AG09309 (cell line): ENCODE results near the gene LINGO1.

Experiments used
- DNase-seq: peaks from one replicate; pipeline ENCODE4 v3.0.0-alpha.2; 2010; ENCODE audit warnings: low read depth
- H3K4me3 ChIP-seq: 2 replicates; pipeline ENCODE4 v1.5.1; 2011; ENCODE audit warnings: mild to moderate bottlenecking, low read depth, low read length, moderate library complexity; ENCODE audit not compliant: control insufficient read depth
- TF ChIP-seq, protein P1 (sequence below): IDR thresholded peaks from 2 replicates; pipeline ENCODE4 v1.5.1; 2011; ENCODE audit warnings: mild to moderate bottlenecking, low read depth, low read length, inconsistent platforms; ENCODE audit not compliant: insufficient read depth, control insufficient read depth; ENCODE audit errors: missing control alignments

LINGO1 gene

DNA sequence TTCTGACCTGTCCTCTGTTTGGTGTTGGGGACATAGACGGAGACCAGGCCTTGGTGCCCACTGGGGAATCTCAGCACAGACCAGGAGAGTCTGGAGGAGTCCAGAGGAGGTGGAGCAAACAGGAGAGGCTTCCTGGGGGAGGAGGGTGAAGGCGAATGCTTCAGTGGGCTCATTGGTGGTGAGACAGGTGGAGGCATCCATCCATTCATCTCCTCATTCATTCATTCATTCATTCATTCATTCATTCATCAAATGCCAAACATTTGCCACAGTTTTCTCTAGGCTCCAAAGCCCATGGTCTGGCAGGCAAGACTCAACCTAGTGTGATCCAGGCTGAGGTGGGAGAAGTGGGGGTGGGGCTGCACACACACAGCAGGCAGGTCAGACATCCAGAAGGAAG lies 7.9 kb upstream of the LINGO1 start:
- no peak for DNase-seq
- no peak overlapping the region for H3K4me3 ChIP-seq
- TF ChIP-seq, protein P1, sequence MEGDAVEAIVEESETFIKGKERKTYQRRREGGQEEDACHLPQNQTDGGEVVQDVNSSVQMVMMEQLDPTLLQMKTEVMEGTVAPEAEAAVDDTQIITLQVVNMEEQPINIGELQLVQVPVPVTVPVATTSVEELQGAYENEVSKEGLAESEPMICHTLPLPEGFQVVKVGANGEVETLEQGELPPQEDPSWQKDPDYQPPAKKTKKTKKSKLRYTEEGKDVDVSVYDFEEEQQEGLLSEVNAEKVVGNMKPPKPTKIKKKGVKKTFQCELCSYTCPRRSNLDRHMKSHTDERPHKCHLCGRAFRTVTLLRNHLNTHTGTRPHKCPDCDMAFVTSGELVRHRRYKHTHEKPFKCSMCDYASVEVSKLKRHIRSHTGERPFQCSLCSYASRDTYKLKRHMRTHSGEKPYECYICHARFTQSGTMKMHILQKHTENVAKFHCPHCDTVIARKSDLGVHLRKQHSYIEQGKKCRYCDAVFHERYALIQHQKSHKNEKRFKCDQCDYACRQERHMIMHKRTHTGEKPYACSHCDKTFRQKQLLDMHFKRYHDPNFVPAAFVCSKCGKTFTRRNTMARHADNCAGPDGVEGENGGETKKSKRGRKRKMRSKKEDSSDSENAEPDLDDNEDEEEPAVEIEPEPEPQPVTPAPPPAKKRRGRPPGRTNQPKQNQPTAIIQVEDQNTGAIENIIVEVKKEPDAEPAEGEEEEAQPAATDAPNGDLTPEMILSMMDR = no peak

DNA sequence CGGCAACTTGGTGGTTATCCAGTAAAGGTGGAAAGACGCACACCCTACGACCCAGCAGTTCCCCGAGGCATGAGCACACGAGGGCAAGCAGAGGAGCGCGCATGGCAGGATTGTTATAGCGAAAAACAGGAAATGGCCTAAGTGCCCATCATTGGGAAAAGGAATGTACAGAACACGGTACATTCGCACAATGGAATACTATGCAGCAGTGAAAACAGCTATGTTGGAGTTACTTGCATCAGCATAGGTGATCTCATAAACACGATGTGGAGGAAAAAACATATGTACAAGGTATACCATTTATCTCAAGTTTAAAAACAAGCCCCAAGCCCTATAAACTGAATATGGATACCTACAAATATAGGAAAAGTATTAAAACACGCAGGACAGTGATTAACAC lies 6.7 kb upstream of the LINGO1 start:
- no peak overlapping the region for H3K4me3 ChIP-seq
- no peak for DNase-seq
- TF ChIP-seq, protein P1 = no peak

DNA sequence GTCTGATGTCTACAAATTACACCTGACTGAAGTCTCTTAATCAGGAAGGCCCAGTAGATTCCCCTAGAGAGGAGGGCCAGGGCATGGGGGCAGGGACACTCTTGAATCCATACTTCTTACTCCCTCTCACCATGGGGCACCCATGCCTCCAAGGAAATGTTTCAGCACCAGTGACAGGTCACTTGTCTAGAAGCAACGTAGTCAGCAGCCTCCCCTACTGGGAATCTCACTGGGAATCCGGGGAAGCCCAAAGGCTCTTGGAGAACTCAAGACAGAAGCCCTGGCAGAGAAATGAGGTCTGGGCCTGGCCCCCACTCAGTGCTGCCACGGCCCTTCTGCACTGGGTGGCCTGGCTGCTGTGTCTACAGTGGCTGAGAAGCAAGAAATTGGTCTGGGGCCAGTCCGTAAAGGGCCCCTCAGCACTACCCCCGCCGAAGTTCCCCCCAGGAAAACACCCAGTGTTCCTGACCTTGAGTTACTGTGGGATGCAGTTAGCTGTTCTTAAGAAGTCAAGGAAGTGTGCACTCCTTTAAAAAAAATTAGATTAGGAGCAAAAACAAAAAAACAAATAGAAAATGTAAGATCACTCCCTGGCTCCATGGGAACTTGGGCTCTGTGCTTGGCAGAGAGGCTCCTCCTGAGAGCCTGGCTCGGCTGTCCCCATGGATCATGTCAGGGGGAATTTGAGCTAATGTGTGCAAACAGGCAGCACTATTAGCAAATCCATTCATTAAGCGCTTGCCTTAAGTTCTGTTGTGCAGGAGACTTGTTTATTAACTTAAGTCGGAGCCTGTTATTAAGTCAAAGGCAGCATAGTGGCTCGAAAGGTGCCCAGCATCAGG lies 5.4 kb upstream of the LINGO1 start:
- no peak for DNase-seq
- H3K4me3 ChIP-seq = no peak overlapping the region
- TF ChIP-seq, protein P1 = no peak

DNA sequence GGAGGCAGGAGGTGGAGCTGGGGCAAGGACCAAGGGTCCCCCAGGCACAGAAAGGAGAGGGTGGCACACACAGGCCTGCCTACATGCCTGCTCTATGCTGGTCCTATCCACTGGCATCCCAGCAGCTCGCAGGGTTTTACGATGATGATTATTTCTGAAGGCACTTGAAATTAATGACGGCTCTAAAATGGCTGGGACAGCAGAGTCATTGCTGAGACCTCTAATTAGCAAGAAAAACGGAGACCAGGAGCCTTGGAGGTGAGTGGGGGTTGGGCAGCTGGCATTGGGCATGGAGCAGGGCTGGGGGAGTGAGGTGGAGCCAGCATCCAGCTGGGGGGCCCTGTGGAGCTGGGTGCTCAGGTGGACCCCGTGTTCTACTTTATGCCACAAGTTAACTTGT lies 3.5 kb upstream of the LINGO1 start:
- TF ChIP-seq, protein P1 = no peak
- H3K4me3 ChIP-seq = no peak overlapping the region
- DNase-seq = no peak

DNA sequence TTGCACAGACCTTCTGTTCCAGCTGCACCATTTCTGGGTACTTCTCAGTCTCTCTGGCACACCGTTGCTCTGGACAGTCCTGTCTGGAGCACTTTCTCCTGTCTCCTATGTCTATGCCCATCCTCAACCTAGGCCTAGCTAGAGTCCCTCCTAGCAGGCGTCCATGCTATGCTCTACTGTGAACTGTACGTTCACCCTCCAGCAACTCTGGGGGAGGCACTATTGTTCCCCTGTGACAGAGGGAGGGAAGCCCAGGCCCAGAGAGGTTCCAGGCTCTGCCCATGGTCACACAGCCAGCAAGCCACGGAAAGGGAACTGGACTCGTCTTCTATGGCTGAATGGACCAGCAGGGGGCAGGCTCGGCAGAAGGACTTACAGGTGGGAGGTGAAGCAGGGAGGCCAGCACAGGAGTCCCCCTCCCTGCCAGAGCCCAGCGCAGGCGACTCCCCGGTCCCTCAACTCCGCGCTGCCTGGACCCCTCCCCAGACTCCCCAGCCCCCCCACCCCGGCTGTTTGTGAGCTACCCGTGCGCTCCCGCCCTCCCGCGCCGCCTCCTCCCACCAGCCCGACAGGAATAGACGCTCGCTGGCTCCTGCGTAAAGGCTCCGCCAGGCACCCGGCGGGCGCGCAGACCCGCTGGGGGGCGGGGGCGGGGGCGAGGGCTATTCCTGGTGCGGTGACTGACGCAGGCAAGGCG lies 1.7 kb upstream of the LINGO1 start:
- TF ChIP-seq, protein P1 = peak; percentile 59
- no peak for DNase-seq
- H3K4me3 ChIP-seq = no peak overlapping the region

DNA sequence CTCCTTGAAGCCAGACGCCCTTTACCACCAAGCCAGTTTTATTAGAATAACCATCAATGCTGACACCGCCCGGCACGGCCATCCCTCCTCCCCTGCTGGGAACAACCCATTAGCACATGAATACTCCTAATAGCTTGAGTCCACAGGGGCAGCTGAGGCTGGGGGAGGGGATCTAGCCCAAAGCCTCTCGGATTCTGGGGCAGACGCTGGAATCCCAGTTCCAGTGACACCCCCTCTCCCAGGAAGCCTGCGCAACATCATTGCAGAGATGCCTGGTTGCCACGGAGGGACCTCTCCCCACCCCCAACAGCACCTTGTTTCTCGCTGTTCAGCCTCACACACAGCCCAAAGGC lies 1.2 kb upstream of the LINGO1 start:
- DNase-seq = no peak
- H3K4me3 ChIP-seq = no peak overlapping the region
- TF ChIP-seq, protein P1 = no peak
